ENCODE results near the gene PSMB7. TPM values are rescaled to one million over a fixed set of nuclear protein-coding genes. Genes with fewer than 3 reads are reported as not detected.

PSMB7 gene
- total and polyA plus RNA-seq, 11 donors = 149 to 281 (median 176) TPM

DNA sequence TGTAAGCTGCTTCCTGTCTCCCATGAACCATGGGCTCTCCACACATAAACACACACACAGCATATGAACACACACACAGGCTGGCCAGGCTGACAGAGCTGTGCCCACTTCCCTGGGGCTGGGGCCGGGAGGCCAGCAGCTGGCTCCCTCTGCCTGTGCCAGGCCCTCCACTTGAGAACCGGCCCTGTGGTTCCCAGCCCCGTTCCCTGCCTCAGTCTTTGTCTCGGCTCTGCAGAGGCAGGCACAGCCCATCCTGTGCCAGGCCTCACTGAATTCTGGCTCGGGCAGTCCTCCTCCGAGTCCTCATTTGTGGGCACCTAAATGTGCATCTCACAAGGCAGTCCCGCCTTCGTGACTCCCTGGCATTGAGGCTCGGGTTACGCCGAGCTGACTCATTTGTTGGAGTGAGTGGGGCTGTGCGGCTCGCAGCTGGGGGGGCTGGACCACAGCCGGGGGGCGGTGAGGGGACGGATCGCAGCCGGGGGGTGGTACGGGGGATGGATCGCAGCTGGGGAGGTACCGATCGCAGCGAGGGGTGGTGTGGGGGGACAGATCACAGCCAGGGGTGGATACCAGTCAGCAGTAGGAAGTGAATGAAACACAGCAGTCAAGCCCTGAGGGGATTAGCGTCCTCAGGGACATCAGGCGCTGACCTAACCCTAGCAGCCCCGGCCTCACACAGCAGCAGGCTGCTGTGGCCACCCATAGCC, 72.3 kb downstream of the PSMB7 start:
- DNase-seq (peak; percentile 21 to 73 (median 51)), ATAC-seq (peak in 3 of 4 donors; percentile 33 to 61 (median 52))
- Histone ChIP-seq H3K4me1 (peaks cover 0 to 19% (median 1%) of the 10 kb centered on the region in 12 donors), H3K9me3 (peaks cover 0 to 1% (median 0%) of the 10 kb centered on the region in 12 donors), H3K4me3 (peak overlapping the region in 1 of 12 donors; percentile 3), H3K27me3 (no peaks in the 10 kb centered on the region), H3K27ac (peak overlapping the region in 4 of 12 donors; percentile 9 to 55 (median 35)), H3K36me3 (peaks cover 0 to 77% (median 18%) of the 10 kb centered on the region in 9 donors)
- intact Hi-C loops (cut with DNase I) = no loop called here
- TF ChIP-seq POLR2A (IDR thresholded peaks at IDR 0.05) = no peak
- TF ChIP-seq, protein P1, sequence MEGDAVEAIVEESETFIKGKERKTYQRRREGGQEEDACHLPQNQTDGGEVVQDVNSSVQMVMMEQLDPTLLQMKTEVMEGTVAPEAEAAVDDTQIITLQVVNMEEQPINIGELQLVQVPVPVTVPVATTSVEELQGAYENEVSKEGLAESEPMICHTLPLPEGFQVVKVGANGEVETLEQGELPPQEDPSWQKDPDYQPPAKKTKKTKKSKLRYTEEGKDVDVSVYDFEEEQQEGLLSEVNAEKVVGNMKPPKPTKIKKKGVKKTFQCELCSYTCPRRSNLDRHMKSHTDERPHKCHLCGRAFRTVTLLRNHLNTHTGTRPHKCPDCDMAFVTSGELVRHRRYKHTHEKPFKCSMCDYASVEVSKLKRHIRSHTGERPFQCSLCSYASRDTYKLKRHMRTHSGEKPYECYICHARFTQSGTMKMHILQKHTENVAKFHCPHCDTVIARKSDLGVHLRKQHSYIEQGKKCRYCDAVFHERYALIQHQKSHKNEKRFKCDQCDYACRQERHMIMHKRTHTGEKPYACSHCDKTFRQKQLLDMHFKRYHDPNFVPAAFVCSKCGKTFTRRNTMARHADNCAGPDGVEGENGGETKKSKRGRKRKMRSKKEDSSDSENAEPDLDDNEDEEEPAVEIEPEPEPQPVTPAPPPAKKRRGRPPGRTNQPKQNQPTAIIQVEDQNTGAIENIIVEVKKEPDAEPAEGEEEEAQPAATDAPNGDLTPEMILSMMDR (IDR thresholded peaks at IDR 0.05) = no peak
- WGBS, 4 donors = 50 to 64% (median 51%) methylated on average over 13 to 26 of the region's 26 CpGs

DNA sequence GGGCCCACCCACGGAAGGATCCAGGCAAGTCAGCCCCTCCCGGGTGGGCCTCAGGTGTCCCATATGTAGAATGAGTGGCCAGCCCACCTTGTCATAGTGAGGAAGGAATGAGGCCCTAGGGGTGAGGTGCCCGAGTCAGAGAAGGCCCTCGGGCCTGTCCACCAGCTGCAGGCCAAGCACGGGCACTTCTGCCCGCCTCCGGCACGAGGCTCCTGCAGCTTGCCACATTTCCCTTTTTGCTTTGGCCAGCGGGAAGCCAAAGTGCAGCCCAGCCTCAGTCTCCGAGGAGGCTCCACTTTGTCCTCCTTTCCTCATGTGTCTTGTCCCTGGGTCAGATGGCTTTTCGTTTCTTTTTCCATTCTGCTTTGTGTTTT, 72.9 kb downstream of the PSMB7 start:
- H3K4me1 ChIP-seq = peaks cover 0 to 16% (median 1%) of the 10 kb centered on the region in 12 donors
- peaks cover 0 to 77% (median 12%) of the 10 kb centered on the region in 9 donors for H3K36me3 ChIP-seq
- intact Hi-C loops (cut with DNase I) = no loop called here
- H3K27me3 ChIP-seq = no peaks in the 10 kb centered on the region
- peak overlapping the region in 3 of 12 donors; percentile 35 to 55 (median 35) for H3K27ac ChIP-seq
- 88 to 91% (median 89%) methylated on average over 9 to 11 of the region's 11 CpGs for WGBS, 4 donors
- no peak for DNase-seq
- peaks cover 0 to 7% (median 0%) of the 10 kb centered on the region in 12 donors for H3K9me3 ChIP-seq
- TF ChIP-seq, protein P1 (IDR thresholded peaks at IDR 0.05) = no peak
- TF ChIP-seq POLR2A (IDR thresholded peaks at IDR 0.05) = no peak
- ATAC-seq = no peak
- H3K4me3 ChIP-seq = no peak overlapping the region

DNA sequence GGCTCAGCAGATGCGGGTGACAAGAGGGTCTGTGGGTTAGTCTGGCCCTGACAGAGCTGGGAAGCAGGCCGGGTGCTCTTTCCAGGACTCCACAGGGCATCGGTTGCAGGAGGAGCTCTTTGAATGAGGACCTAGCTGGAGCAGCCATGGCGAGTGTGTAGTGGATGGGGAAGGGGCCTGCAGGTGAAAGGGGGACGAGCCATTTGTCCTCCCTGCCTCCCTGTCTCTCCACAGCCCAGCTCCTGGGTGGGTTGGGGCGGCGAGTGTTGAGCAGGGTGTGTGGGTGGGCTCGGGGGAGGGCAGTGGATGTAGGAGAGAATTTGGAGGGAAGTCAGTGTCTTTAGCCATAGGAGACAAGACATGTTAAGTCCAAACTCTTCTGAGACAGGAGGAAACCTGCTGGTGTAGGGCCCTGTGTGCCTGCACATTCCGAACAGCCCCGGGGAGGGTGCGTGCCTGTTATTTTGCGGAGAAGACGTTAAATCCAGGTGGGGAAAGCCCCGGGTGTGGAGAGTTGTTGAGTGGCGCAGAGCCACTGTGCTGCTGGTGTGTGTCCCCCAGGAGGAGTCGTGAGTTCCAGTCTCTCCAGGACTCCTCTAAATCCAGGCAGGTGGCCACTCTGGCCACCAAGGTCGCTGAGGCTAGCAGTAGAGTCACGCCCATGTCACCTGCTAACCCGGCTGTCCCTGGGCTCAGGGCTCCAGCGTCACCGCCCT, 73.6 kb downstream of the PSMB7 start:
- Histone ChIP-seq H3K4me3 (no peak overlapping the region), H3K4me1 (peaks cover 0 to 12% (median 1%) of the 10 kb centered on the region in 12 donors), H3K36me3 (peaks cover 0 to 77% (median 8%) of the 10 kb centered on the region in 9 donors), H3K9me3 (peaks cover 0 to 10% (median 0%) of the 10 kb centered on the region in 12 donors), H3K27me3 (no peaks in the 10 kb centered on the region), H3K27ac (no peak overlapping the region)
- TF ChIP-seq POLR2A (IDR thresholded peaks at IDR 0.05) = no peak
- TF ChIP-seq, protein P1 (IDR thresholded peaks at IDR 0.05) = no peak
- 84 to 90% (median 86%) methylated on average over 20 to 21 of the region's 21 CpGs for WGBS, 4 donors
- DNase-seq = peak in 1 of 5 donors; percentile 51
- no peak for ATAC-seq
- intact Hi-C loops (cut with DNase I) = no loop called here

All from heart left ventricle (tissue), 16 donors.